GM12873 (cell line): Measurements from ENCODE around the gene OR10A4.

ENCODE experiments used
- TF ChIP-seq, protein P1 (sequence below): IDR thresholded peaks from 2 replicates; pipeline ENCODE4 v1.5.1; 2012; ENCODE audit warnings: low read depth, mild to moderate bottlenecking, moderate library complexity, low read length, control low read depth; ENCODE audit not compliant: insufficient read depth; ENCODE audit errors: missing control alignments

The OR10A4 gene

DNA sequence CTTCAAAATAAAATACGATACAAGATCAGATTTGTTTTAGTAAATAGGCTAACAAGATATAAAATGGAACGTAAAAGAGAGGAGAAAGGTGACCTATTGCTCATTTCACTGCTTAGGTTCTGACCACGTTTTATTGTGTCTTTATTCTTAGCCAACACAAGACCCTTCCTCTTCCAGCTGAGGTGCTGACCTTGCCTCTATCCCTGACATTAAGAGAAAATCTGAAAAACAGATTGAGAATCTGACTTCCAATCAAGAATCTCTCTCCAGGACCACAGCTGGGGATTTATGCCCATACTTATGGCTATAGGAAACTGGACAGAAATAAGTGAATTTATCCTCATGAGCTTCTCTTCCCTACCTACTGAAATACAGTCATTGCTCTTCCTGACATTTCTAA is 31.0 kb upstream of the OR10A4 start, which contains the start of gene OR10A5:
Gene OR10A5 (plus strand): TSS at position 301 of the 400 bp plus-strand sequence. CDS start 0 bp downstream, at position 301.
- TF ChIP-seq, protein P1, sequence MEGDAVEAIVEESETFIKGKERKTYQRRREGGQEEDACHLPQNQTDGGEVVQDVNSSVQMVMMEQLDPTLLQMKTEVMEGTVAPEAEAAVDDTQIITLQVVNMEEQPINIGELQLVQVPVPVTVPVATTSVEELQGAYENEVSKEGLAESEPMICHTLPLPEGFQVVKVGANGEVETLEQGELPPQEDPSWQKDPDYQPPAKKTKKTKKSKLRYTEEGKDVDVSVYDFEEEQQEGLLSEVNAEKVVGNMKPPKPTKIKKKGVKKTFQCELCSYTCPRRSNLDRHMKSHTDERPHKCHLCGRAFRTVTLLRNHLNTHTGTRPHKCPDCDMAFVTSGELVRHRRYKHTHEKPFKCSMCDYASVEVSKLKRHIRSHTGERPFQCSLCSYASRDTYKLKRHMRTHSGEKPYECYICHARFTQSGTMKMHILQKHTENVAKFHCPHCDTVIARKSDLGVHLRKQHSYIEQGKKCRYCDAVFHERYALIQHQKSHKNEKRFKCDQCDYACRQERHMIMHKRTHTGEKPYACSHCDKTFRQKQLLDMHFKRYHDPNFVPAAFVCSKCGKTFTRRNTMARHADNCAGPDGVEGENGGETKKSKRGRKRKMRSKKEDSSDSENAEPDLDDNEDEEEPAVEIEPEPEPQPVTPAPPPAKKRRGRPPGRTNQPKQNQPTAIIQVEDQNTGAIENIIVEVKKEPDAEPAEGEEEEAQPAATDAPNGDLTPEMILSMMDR = no peak

- TF ChIP-seq, protein P1 = no peak
These were observed 25.9 kb upstream of the OR10A4 start for GRCh38 chr11:6850526-6850925.

GRCh38 chr11:6855971-6856541 is 20.4 kb upstream of the OR10A4 start:
- TF ChIP-seq, protein P1 = no peak

DNA sequence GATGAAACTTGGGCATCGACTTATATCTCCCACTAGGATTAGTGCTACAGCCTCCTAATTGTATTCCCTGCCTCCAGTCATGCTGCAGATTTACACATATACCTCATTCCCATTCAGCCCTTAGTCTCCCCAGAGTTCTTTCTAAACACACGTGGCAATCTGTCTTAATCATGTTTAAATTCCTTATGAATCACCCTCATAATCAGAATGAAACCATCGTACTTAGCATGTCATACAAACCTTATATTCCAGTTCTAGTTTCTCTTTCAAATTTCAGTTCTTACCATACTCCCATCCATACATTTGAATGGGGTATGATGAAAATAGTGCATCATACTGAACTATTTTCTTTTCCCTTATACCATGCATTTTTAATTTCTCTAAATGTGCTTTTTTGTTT is 19.6 kb upstream of the OR10A4 start:
- TF ChIP-seq, protein P1 = no peak

GRCh38 chr11:6862961-6863360 is 13.5 kb upstream of the OR10A4 start, which contains the start of gene OR10A2:
Gene OR10A2 (plus strand): TSS chr11:6863057. CDS start chr11:6869755, 6,698 bp downstream.
- TF ChIP-seq, protein P1 = no peak

GRCh38 chr11:6864438-6864837 is 12.0 kb upstream of the OR10A4 start:
- TF ChIP-seq, protein P1 = no peak

DNA sequence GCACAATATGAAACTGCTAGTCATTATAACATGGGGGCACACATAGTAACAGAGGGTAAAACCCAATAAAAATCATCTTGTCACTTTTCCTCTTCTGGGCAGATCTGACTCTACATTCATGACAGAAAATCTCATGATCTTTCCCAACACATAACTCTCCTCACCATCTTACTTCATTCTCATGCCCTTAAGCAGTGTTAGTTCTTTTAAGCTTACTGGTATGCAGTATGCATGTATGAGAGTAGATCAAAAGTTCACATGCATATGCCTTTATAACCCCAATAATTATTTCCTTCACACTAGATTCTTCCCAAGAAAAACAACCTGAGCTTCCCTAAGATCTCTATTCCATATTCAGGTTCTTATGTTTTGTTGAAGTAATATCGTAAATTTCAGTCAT is 5.1 kb upstream of the OR10A4 start:
- TF ChIP-seq, protein P1 = no peak

- TF ChIP-seq, protein P1 = no peak
These were observed 664 bp upstream of the OR10A4 start for GRCh38 chr11:6875761-6876160.
